HG03354 (cell line): ENCODE data around the gene WIPF1.

Source experiments
- ATAC-seq: cut with Tn5 transposase; IDR thresholded peaks from one replicate; pipeline ENCODE4 v1.9.1; 2021; ENCODE audit warnings: mild to moderate bottlenecking; ENCODE audit not compliant: unreplicated experiment, poor library complexity, severe bottlenecking

WIPF1 gene, protein sequence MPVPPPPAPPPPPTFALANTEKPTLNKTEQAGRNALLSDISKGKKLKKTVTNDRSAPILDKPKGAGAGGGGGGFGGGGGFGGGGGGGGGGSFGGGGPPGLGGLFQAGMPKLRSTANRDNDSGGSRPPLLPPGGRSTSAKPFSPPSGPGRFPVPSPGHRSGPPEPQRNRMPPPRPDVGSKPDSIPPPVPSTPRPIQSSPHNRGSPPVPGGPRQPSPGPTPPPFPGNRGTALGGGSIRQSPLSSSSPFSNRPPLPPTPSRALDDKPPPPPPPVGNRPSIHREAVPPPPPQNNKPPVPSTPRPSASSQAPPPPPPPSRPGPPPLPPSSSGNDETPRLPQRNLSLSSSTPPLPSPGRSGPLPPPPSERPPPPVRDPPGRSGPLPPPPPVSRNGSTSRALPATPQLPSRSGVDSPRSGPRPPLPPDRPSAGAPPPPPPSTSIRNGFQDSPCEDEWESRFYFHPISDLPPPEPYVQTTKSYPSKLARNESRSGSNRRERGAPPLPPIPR

DNA sequence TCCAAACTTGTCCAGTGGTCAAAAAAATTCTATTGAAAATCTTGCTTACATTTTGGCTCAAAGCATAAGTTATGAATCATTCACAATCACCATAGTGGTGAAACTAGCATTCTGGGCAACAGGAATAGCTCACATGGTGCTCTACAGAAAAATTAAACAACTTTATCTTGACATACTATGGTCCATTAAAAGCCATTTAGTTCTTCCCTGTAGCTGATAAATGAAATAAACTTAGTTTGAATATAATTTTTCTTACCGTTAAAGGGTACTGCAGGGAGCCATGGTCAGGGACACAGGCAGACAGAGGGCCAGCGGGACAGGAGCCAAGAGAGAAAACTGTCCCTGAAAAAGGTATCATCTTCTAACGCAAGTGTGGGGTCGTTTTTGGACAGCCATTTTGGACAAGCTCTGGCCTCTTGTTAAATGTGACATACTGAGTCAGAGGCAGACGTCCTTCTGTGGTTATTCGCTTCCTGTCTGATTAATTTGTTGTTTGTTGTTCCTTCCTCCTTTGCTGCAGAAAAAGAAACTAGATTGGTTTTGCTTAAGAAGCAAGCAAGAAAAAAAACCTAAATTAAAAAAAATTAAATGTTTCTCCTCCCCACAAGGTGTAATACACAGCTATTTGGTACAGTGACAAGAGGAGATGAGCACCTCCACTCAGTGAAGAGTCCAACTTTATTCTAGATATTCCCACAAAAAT lies at the start of gene WIPF1:
Gene WIPF1 (minus strand): TSS at position 460 of the 703 bp plus-strand sequence. CDS start 12,231 bp downstream, outside the sequence.
- peak; percentile 60 for ATAC-seq

DNA sequence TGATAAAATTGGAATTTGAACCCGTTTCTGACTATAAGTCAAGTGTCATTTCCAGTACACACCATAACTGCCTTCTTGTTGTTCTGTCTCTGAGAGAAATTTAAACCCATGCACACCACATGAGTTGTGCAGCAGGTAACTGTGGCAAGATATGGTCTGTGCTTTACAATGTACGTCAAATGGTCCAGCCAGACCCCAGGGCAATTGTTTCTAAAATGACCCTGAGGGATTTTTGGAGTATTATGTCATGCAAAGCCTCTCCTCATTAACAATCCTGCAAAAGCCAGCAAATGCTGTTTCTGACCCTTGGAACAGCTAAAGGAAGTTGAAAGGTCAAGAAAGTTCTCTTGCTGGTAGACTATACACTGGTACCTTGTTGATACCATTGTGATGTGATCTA lies 47.7 kb upstream of the WIPF1 start:
- ATAC-seq = no peak

DNA sequence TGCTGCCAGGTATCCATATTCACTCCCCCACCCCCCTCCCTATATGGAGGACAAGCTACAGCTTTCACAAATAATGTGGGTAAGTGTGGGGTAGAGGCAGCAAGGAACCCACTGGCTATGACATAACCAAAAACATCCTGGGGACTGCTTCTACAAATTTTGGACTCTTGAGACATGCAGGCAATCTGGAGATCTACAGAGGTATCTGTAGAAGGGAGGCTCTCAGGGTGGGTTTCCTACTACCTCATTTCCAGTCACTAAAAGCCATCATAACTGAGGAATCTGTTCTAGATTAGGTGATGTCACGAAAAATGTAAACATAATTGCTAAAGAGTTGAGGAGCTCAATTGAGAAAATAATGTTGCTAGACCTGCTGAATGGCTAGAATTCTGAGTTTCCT lies 46.8 kb upstream of the WIPF1 start:
- no peak for ATAC-seq

DNA sequence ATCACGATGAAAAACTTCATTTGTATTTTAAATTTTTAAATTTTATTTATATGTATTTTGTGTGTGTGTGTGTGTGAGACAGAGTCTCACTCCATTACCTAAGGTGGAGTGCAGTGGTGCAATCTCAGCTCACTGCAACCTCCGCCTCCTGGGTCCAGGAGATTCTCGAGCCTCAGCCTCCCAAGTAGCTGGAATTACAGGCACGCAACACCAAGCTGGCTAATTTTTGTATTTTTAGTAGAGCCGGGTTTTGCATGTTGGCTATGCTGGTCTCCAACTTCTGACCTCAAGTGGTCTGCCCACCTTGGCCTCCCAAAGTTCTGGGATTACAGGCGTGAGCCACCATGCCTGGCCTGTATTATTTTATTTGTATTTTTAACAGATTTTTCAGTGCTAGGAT lies 45.8 kb upstream of the WIPF1 start:
- ATAC-seq = no peak

DNA sequence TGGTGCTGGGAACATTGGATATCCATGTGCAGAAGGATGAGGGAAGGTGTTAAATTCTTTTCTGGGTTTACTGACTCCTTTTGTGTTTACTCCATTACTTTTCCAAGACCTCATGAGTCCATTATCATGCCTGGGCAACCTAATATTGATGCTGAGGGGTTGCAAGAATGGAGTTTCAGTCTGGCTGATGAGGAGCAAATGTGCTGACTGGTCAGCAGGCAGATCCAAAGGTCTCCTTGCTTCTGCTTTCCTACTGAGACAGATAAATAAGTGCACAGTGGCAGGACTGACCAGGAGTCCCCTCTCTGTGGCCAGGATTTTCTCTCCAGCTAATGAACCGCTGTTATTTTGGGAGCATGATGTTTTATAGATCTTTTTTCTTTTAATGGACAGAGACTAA lies 43.6 kb upstream of the WIPF1 start:
- no peak for ATAC-seq

DNA sequence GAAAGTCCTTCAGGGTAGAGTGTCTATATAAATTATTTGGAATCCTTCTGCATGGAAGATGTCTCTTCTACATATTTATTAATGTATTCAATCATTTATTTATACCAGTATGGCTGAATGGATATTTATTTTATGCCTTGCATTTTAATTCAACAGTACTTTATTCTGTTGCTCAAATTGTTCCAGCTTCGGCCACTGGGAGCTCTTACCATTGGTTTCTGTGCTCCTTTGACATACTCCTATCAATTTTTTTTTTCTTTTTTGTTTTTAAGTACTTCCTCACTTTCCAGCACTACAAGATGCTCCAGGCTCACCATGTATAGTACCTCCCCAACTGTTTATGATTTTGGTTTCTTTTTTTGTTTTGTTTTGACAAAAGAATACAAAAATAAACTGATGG lies 39.4 kb upstream of the WIPF1 start:
- no peak for ATAC-seq

DNA sequence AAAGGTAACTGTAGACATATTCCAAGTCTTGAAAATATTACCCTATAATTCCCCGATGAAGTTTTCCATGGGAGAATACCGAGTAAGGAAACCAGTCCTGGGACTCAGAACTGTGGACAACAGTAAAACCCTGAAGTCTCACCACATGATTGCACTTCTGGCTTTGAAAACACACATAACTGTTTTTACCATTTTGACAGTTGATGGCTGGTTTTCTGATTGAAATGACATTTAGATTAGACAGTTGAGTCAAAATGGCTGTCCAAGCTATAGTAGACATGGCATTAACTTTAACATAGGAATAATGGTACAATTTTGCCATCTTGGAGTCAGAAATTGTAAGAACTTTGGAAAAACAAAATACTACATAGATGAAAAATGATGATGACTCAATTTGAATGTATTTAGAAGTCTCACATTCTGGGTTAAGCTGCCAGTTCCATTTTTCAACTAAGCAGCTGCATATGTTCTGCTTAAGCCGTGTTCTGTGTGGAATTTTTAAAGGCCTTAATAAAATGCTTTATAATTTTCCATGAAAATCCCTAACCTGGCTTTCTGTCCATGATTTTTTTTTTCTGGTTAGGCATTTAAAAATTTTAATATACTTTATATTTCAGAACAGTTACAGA lies 38.3 kb upstream of the WIPF1 start:
- ATAC-seq = no peak

DNA sequence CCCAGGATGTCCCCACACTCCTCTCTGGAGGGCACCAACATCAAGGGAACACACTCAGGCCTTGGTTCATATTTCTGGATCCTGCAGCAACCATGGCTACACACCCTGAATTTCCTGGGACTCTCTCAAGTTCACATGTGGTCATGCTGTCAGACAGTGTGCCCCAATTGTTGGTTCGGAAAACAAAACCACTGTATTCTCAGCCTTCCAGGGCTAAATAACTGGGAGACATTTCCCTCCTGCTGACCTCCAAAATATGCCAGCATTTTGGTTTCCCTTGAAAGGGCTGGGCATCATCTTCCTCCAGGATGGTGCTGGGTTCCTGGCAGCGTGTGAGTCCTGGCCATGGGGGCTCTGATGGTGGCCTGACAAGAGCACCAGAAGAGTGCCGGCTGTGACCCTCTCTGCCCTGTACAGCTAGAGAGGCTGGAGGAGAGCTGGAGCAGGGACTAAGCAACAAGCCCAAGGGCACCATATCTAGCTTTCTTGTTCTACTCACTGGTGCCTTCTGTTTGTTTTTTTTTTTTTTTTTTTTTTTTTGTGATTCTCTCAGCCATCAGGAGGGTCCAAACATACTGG lies 37.5 kb upstream of the WIPF1 start:
- ATAC-seq = no peak

DNA sequence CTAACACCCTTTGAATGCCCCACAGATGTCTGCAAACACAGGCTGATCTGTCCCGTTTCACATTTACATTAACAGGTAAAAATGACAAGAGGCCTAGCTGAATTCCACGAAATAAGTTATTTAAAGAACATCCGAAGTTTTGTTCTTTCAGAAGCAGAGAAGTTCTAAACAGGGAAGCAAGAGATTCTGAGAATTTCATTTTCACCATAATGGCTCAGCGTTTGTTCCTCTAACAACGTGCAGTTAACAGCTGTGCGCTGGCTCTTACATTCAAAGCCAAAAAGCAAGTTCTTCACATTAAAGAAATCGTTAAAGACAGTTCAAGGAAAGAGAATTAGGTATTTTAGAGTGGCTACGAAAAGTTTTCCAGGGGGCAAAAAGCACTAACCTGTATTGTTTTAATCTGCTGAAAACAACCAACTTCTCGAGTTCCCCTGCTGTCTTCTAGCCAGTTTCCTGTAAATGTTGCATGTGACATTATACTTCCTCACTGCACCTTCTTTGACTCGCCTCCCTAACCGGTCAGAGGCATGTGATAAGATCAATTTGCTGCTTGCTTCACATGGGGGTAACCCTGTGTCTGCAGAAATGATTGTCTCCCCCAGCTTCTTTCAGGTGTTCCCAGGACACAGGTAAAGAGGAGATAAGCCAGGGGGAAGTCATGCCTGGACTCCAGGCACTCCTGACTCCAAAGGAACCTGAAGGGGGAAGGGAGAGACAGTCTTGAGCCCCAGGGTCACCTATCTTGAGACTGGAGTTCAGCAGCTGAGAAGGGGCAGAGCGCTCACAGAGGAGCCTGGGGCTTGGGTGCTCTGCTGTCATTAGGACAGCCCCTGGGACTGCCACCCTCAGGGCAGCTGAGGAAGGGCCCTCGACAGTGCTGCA lies 36.8 kb upstream of the WIPF1 start:
- ATAC-seq = peak; percentile 80

DNA sequence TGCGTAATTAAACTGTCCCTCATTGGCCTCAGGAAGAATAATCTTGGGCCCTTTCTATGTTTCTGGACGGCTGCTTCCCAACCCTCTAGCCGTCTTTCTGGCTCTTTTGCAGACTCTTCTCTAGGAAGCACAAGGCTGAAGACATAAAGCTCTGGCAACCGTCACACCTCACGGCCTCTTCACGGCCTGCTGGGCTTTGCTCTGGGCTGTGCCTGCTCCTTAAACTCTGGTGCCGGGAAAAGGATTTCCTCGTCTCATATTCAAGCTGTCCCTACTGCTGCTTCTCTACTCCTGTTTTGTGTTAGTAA lies 36.0 kb upstream of the WIPF1 start:
- peak; percentile 23 for ATAC-seq

DNA sequence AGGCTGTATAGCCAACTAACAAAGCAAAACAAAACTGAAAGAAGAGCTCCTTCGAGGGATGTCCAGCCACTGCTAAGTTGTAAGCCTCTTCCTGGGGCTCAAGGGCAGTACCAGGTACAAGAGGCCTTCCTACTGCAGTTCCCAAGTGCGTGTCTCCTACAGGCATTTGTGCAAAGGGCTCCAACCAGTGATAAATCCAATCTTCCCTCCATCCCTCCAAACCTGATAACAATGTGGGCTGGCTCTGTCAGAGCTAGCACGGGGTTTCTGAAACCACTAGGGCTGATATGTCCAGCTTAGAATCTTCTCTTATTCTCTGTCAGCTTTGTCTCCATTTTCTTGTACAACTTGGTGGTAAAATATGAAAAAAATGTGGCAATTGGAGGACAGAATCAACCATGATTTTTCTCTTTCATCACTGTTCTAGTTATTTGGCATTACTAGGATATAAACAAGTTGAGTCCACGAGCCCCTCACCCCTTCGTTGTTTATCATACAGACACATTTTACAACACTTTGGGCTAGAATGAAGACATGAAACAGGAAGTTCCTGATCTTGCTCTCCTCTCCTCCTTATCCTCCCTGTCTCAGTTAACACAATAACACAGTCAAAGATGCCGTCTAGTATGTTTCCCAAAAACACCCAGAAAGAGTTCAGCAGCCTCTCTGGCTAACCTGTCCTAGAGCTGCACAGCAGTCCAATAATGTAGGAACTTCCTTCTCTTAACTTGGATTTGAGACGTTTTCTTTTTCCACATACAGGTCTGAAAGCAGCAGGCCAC lies 35.4 kb upstream of the WIPF1 start:
- ATAC-seq = peak; percentile 42

DNA sequence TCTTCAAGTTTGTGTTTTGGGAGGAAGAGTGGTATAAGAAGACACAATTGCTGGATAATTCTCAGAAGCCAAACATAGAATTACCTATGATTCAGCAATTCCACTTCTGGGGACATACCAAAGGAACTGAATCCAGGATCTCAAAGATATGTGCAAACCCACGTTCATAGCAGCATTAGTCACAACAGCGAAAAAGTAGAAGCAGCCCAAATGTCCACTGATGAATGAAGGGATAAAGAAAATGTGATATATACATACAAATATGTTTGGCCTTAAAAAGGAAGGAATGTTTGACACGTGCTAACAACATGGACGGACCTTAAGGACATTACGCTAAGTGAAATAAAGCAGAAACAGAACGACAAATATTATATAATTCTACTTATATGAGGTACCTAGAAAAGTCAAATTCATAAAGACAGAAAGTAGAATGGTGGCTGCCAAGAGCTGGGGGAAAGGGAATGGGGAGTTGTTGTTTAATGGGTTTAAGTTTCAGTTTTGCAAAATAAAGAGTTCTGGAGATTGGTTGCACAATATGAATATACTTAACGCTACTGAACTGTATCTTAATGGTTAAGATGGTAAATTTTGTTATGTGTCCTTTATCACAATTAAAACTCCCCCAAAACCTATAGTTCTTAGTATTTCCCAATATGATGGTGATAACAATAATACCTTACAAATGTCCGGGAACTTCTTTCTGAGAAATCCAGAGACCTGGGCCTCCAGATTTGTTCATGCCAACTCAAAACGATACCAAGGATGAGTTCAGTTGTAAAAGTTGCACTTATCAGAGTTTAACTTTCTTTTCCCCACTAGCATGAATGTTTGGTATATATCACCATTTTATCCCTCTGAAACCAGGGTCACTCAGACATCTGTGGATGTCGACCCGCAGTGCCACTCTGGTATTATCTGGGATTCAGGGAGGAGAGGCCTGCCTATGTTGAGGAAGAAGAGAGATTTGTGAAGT lies 33.7 kb upstream of the WIPF1 start:
- no peak for ATAC-seq

DNA sequence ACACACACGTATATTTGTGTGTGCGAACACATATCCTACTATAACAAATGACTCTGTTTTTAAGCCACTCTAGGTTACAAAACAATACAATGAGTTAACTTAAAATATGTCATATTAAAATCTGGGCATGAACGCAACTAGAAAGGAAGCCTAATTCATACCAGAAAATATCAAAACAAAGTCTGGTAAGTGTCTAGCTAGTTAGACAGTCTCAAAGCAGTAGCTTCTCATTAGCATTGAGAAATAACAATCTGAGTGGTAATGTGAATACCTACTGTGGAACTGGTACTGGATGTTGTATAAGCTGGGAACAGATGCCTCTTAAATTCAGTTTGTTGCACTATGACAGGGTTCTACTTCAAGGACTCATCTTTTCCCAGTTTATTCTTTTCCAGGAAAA lies 32.5 kb upstream of the WIPF1 start:
- ATAC-seq = no peak

DNA sequence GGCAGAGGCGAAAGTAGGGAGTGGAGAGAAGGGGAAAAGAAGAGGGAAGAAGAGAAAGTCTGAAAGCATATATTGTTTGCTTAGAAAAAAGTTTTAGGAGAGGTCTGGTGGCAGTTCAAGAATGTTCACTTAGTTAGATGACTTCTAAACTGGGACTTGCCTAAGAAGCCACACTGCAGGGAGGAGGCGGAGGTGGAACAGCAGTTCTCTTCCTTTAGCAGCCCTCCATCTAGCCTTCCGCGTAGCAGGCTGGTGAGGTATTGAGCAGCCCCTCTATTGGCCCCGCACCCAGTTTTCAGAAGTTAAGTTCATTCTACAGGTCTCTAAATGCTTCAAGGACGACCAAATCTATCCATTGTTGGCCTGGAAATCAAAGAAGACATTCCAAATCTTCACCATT lies 31.9 kb upstream of the WIPF1 start:
- ATAC-seq = no peak

DNA sequence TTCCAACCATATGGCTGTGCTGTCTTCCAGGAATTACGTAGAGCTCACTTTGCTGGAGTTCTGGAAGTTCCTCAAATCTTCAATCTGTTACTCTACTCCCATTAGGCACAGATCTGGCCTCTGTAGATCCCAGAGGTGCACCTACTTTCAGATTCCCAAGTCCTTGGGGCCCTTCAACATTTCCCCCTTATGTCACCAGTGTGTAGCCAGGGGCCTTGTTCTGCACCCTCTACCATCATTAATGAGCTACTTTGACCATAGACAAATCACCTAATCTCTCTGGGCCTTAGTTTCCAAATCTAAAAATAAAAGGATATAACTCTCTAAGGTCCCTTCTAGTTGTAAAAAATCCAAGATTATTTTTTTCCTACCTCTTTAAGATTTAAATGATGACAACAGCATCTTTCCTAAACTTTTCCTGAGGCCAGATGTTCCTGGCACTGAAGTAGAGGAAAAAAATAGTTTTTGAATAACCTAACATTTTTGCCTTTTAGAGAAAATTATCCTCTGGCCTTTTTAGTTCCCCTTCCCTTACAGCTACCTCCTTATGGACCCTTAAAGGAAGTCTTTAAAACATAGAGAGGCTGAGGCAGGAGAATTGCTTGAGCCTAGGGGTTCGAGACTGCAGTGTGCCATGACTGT lies 31.0 kb upstream of the WIPF1 start:
- no peak for ATAC-seq

DNA sequence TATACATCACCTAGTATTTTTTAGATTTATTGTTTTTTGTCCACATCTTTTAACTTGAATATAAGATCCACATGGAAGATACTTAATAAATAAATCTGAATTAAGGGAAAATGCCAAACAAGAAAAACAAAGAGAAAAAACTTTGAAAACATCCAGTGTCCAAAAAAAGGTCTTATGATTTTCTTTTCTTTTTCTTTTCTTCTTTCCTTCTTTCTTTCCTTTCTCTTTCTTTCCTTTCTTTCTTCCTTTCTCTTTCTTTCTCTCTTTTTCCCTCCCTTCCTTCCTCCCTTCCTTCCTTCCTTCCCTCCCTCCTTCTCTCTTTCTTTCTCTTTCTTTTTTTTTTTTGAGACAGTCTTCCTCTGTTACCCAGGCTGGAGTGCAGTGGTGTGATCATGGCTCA lies 29.6 kb upstream of the WIPF1 start:
- no peak for ATAC-seq

DNA sequence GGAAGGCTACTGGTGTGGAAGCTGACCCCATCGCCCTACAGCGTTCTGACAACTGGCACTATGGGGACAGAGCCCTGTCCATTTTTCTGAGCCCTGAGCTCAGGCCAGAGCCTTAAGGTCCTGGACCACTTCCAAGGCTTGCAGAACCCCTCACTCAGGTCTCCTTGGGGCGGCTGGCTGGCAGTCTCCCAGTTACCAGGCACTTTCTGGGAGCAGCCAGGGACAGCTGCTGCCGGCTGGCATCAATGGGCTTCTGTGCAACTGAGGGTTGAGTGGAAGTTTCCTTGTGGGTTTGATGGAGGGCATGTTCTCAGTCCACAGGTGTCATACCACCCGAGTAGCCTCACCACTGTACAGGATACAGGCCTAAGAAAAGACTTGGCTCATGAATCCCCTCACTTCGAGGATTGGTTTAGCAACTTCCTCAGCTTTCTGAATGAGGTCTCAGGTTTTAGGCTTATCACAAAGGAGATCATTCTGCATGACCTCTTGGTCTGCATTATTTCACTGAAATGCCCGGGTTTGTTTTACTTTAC lies 27.4 kb upstream of the WIPF1 start:
- no peak for ATAC-seq
